NT2/D1 (cell line): ENCODE data around the gene CORO7.
"Not testable (repeated sequence)": the region's sequence is repeated elsewhere in the genome, so short reads cannot be mapped to it uniquely, and the experiment has no call there.

Experiments
- DNase-seq: peaks from one replicate; pipeline ENCODE4 v3.0.0-alpha.2; 2011; ENCODE audit warnings: low read depth, low spot score
- H3K27me3 ChIP-seq: 2 replicates; pipeline ENCODE4 v1.6.0; 2011; ENCODE audit warnings: mild to moderate bottlenecking; ENCODE audit not compliant: insufficient read length, insufficient read depth
- H3K36me3 ChIP-seq: 2 replicates; pipeline ENCODE4 v1.6.1; 2011; ENCODE audit warnings: mild to moderate bottlenecking, low read length, mixed read lengths; ENCODE audit not compliant: insufficient read depth, insufficient read length
- H3K4me1 ChIP-seq: 2 replicates; pipeline ENCODE4 v1.5.1; 2011; ENCODE audit not compliant: insufficient read depth, insufficient read length
- H3K4me3 ChIP-seq: 2 replicates; pipeline ENCODE4 v1.5.1; 2011; ENCODE audit warnings: low read depth; ENCODE audit not compliant: insufficient read length
- H3K9ac ChIP-seq: 2 replicates; pipeline ENCODE4 v1.6.0; 2011; ENCODE audit warnings: low read depth; ENCODE audit not compliant: insufficient read length
- H3K9me3 ChIP-seq: 2 replicates; pipeline ENCODE4 v1.5.1; 2011; ENCODE audit warnings: mild to moderate bottlenecking, low read length; ENCODE audit not compliant: insufficient read depth
- SUZ12 ChIP-seq: IDR thresholded peaks from 2 replicates; pipeline ENCODE4 v1.6.1; 2011; ENCODE audit not compliant: insufficient read length, insufficient read depth; ENCODE audit errors: extremely low read depth
- YY1 ChIP-seq: IDR thresholded peaks from 2 replicates; pipeline ENCODE4 v1.6.1; 2011; ENCODE audit not compliant: insufficient read length, insufficient read depth
- ZNF274 ChIP-seq: IDR thresholded peaks from 2 replicates; pipeline ENCODE4 v1.6.1; 2011; ENCODE audit warnings: mild to moderate bottlenecking, low read depth, low read length

The CORO7 gene

GRCh38 chr16:4338712-4339299 is 77.6 kb downstream of the CORO7 start:
- DNase-seq, result no peak
- peaks cover 85% of the 10 kb centered on the region for H3K36me3 ChIP-seq
- no peaks in the 10 kb centered on the region for H3K9me3 ChIP-seq
- H3K9ac ChIP-seq, result no peak overlapping the region
- TF ChIP-seq ZNF274, result no peak
- no peak for TF ChIP-seq YY1
- TF ChIP-seq SUZ12, result no peak
- no peak overlapping the region for H3K4me3 ChIP-seq
- H3K27me3 ChIP-seq, result no peaks in the 10 kb centered on the region
- H3K4me1 ChIP-seq, result peaks cover 17% of the 10 kb centered on the region

GRCh38 chr16:4338125-4338582 is 78.2 kb downstream of the CORO7 start:
- peaks cover 15% of the 10 kb centered on the region for H3K4me1 ChIP-seq
- H3K4me3 ChIP-seq, result no peak overlapping the region
- TF ChIP-seq SUZ12, result no peak
- TF ChIP-seq YY1, result no peak
- no peak for TF ChIP-seq ZNF274
- no peak for DNase-seq
- H3K36me3 ChIP-seq, result peaks cover 85% of the 10 kb centered on the region
- H3K27me3 ChIP-seq, result no peaks in the 10 kb centered on the region
- H3K9ac ChIP-seq, result no peak overlapping the region
- H3K9me3 ChIP-seq, result no peaks in the 10 kb centered on the region

GRCh38 chr16:4337540-4338088 is 78.8 kb downstream of the CORO7 start:
- no peak for TF ChIP-seq ZNF274
- H3K9me3 ChIP-seq, result no peaks in the 10 kb centered on the region
- H3K9ac ChIP-seq, result no peak overlapping the region
- no peak overlapping the region for H3K4me3 ChIP-seq
- H3K36me3 ChIP-seq, result peaks cover 85% of the 10 kb centered on the region
- no peaks in the 10 kb centered on the region for H3K27me3 ChIP-seq
- peaks cover 15% of the 10 kb centered on the region for H3K4me1 ChIP-seq
- DNase-seq, result no peak

- Histone ChIP-seq H3K9ac (no peak overlapping the region), H3K36me3 (peaks cover 89% of the 10 kb centered on the region), H3K9me3 (no peaks in the 10 kb centered on the region), H3K27me3 (no peaks in the 10 kb centered on the region), H3K4me3 (no peak overlapping the region), H3K4me1 (peaks cover 15% of the 10 kb centered on the region)
- TF ChIP-seq ZNF274, result no peak
- DNase-seq, result no peak
These were observed 79.5 kb downstream of the CORO7 start for GRCh38 chr16:4336701-4337539.

- Histone ChIP-seq H3K9ac (no peak overlapping the region), H3K9me3 (no peaks in the 10 kb centered on the region), H3K27me3 (no peaks in the 10 kb centered on the region), H3K4me3 (no peak overlapping the region), H3K4me1 (peaks cover 15% of the 10 kb centered on the region), H3K36me3 (peaks cover 72% of the 10 kb centered on the region)
- TF ChIP-seq YY1, result no peak
- no peak for TF ChIP-seq SUZ12
- no peak for TF ChIP-seq ZNF274
- no peak for DNase-seq
These were observed 81.5 kb downstream of the CORO7 start for GRCh38 chr16:4334724-4335495.

- not testable (repeated sequence) for H3K9me3 ChIP-seq, DNase-seq, H3K27me3 ChIP-seq, H3K9ac ChIP-seq, H3K4me3 ChIP-seq
- Histone ChIP-seq H3K4me1 (peaks cover 11% of the 10 kb centered on the region), H3K36me3 (peaks cover 60% of the 10 kb centered on the region)
These were observed 82.7 kb downstream of the CORO7 start for GRCh38 chr16:4333714-4334113.

- no peaks in the 10 kb centered on the region for H3K9me3 ChIP-seq
- no peak for TF ChIP-seq YY1
- TF ChIP-seq ZNF274, result no peak
- no peak for TF ChIP-seq SUZ12
- peaks cover 56% of the 10 kb centered on the region for H3K36me3 ChIP-seq
- no peak for DNase-seq
- H3K4me1 ChIP-seq, result peaks cover 11% of the 10 kb centered on the region
- no peak overlapping the region for H3K9ac ChIP-seq
- H3K27me3 ChIP-seq, result no peaks in the 10 kb centered on the region
- no peak overlapping the region for H3K4me3 ChIP-seq
These were observed 83.1 kb downstream of the CORO7 start for GRCh38 chr16:4333308-4333638.
